HepG2 (cell line): ENCODE measurements around the gene STK17A. TPM values are rescaled to one million over a fixed set of nuclear protein-coding genes. Genes with fewer than 3 reads are reported as not detected.
A peak's percentile ranks its signal among the peaks of the same experiment; 100 is the strongest.

ENCODE experiments used
- ATAC-seq: fragments of 200-7000 bp; cut with Tn5 transposase; 3 replicates; pipeline ENCODE4 v1.9.1; 2020; ENCODE audit warnings: mild to moderate bottlenecking, moderate library complexity
- BruUV-seq: library from RNA; stranded (reverse); fragments of 400-500 nt; replicated peaks from 2 replicates; lab custom pipeline; 2021; lab: Mats Ljungman, UMichigan
- CTCF ChIA-PET: fragments of 300-600 bp; formaldehyde crosslinking; extraction: SDS; loops from one replicate; lab custom pipeline; 2021; ENCODE audit warnings: low total read pairs, inconsistent platforms, low intra/inter-chr PET ratio; lab: Yijun Ruan, JAX
- POLR2A ChIA-PET: fragments of 350-600 bp; sonication (Branson Sonifier 250); formaldehyde crosslinking; loops from one replicate; lab custom pipeline; 2020; ENCODE audit warnings: antibody characterized with exemption, inconsistent platforms; lab: Yijun Ruan, JAX
- DNase-seq: peaks from one replicate; pipeline ENCODE4 v3.0.0-alpha.2; 2015; ENCODE audit warnings: low spot score
- FAIRE-seq: peaks from 3 replicates; lab custom pipeline; 2011; peaks lifted over from hg19 to GRCh38; lab: Jason Lieb, UNC
- H2AFZ ChIP-seq: one replicate; pipeline ENCODE4 v1.6.1; 2011; ENCODE audit warnings: low read length, inconsistent platforms
- H3K27ac ChIP-seq: fragments of 300-600 bp; 3 replicates; pipeline ENCODE4 v1.8.0; 2011; ENCODE audit warnings: mixed run types, mild to moderate bottlenecking, mixed read lengths, low read length, inconsistent platforms; ENCODE audit not compliant: insufficient read depth; ENCODE audit errors: extremely low read length
- H3K27me3 ChIP-seq, 2 experiments: fragments of 200-600 bp in 1 of 2; 2 replicates in 1 of 2; 3 replicates in 1 of 2; pipeline versions ENCODE4 v1.6.0 to v1.8.0; 2011; ENCODE audit warnings: low read length in 2 of 2, mild to moderate bottlenecking in 2 of 2, moderate library complexity in 2 of 2, inconsistent platforms in 1 of 2; ENCODE audit not compliant: insufficient read depth in 2 of 2, control insufficient read depth in 1 of 2
- H3K36me3 ChIP-seq, 2 experiments: fragments of 200-600 bp in 1 of 2; replicated peaks in 1 of 2; 2 replicates in 1 of 2; 3 replicates in 1 of 2; pipeline versions ENCODE4 v1.5.1 to v1.8.0; 2011; ENCODE audit warnings: low read length in 2 of 2, inconsistent platforms in 1 of 2; ENCODE audit not compliant: insufficient read depth in 2 of 2, control insufficient read depth in 1 of 2
- H3K4me1 ChIP-seq: 2 replicates; pipeline ENCODE4 v1.5.1; 2012; ENCODE audit warnings: low read length, inconsistent platforms; ENCODE audit not compliant: insufficient read depth
- H3K4me2 ChIP-seq: 2 replicates; pipeline ENCODE4 v1.6.0; 2011; ENCODE audit warnings: low read depth, low read length, inconsistent platforms
- H3K4me3 ChIP-seq, 3 experiments: fragments of 200-600 bp in 1 of 3; sonication (generic), shearing (Covaris generic) in 1 of 3; replicated peaks in 1 of 3; 2 replicates each; pipeline ENCODE4 v1.5.1; 2011 to 2016; ENCODE audit warnings: low read length in 3 of 3, inconsistent platforms in 2 of 3, low read depth in 2 of 3, mild to moderate bottlenecking in 2 of 3, control low read depth in 1 of 3, mixed read lengths in 1 of 3; ENCODE audit not compliant: insufficient read depth in 1 of 3
- H3K79me2 ChIP-seq: one replicate; pipeline ENCODE4 v1.6.1; 2011; ENCODE audit warnings: low read length, inconsistent platforms; ENCODE audit not compliant: insufficient read depth
- H3K9ac ChIP-seq: 2 replicates; pipeline ENCODE4 v1.6.0; 2011; ENCODE audit warnings: mild to moderate bottlenecking, low read depth, low read length, inconsistent platforms; ENCODE audit not compliant: insufficient read depth
- H3K9me3 ChIP-seq: 2 replicates; pipeline ENCODE4 v1.5.1; 2012; ENCODE audit warnings: mild to moderate bottlenecking, low read length
- H4K20me1 ChIP-seq: 2 replicates; pipeline ENCODE4 v1.6.0; 2011; ENCODE audit warnings: inconsistent platforms, mild to moderate bottlenecking, low read length, moderate library complexity; ENCODE audit not compliant: insufficient read depth
- CENPX ChIP-seq: sonication (generic); formaldehyde crosslinking; IDR thresholded peaks from 2 replicates; pipeline ENCODE4 v1.9.0; 2021; ENCODE audit warnings: mild to moderate bottlenecking, missing genetic modification reagents, moderate library complexity
- ELF3 ChIP-seq: IDR thresholded peaks from 2 replicates; pipeline ENCODE4 v1.6.1; 2016; ENCODE audit warnings: missing genetic modification reagents, missing compliant biosample characterization
- ETV5 ChIP-seq: IDR thresholded peaks from 2 replicates; pipeline ENCODE4 v1.6.1; 2018; ENCODE audit warnings: missing biosample characterization, missing genetic modification reagents, inconsistent platforms, borderline replicate concordance
- FOXP1 ChIP-seq, 2 experiments: fragments of 450-650 bp in 1 of 2; IDR thresholded peaks; 2 replicates each; pipeline ENCODE4 v1.6.1; 2017 to 2018; ENCODE audit warnings: antibody characterized with exemption in 1 of 2
- GABPA ChIP-seq, 2 experiments: IDR thresholded peaks; 2 replicates each; pipeline ENCODE4 v1.6.1; 2011 to 2016; ENCODE audit warnings: low read depth in 2 of 2, low read length in 1 of 2, missing biosample characterization in 1 of 2, missing genetic modification characterization in 1 of 2
- MATR3 ChIP-seq: sonication (generic); formaldehyde crosslinking; IDR thresholded peaks from 2 replicates; pipeline ENCODE4 v1.4.0; 2020; ENCODE audit warnings: missing genetic modification reagents
- MIXL1 ChIP-seq: IDR thresholded peaks from 2 replicates; pipeline ENCODE4 v1.6.1; 2016
- NR1H2 ChIP-seq: sonication (generic); formaldehyde crosslinking; IDR thresholded peaks from 2 replicates; pipeline ENCODE4 v1.8.1; 2022; ENCODE audit warnings: low read depth, missing genetic modification reagents, borderline replicate concordance
- RBM22 ChIP-seq: fragments of 200-400 bp; formaldehyde crosslinking; optimal IDR thresholded peaks from 2 replicates; pipeline ENCODE3; 2017; ENCODE audit warnings: mild to moderate bottlenecking, low read length, moderate library complexity
- SAP130 ChIP-seq: IDR thresholded peaks from 2 replicates; pipeline ENCODE4 v1.6.1; 2016; ENCODE audit warnings: low read depth
- ZNF629 ChIP-seq: sonication (generic); formaldehyde crosslinking; conservative IDR thresholded peaks from 2 replicates; pipeline ENCODE4 v1.5.0; 2020; ENCODE audit warnings: missing genetic modification reagents
- WGBS: methylation state at CpG from one replicate; pipeline ENCODE4 v1.1.6; 2017; ENCODE audit warnings: low lambda C conversion rate; 5-methylcytosine and 5-hydroxymethylcytosine counted together
- in situ Hi-C: cut with HindIII; loops from 2 replicates; pipeline ENCODE4 v1.10.0; 2017; ENCODE audit warnings: low pct_unique_long_range_greater_than_20kb; ENCODE audit not compliant: extremely low pct_ligation_motif_present
- intact Hi-C: fragments of 100-400 bp; cut with micrococcal nuclease; formaldehyde crosslinking; loops from one replicate; pipeline ENCODE4 v1.10.0; 2022; ENCODE audit not compliant: unreplicated experiment
- polyA plus RNA-seq, 8 experiments: library from polyadenylated mRNA; depleted of rRNA in 3 of 8; stranded (reverse) in 7 of 8; unstranded in 1 of 8; fragments of >200 nt; fragmentation: Illumina TruSeq in 4 of 8; extraction: Trizol in 4 of 8; gene quantifications; 2 replicates each; pipeline versions ENCODE4 v1.2.1 to v1.2.3, GENCODE V29; 2011 to 2016; ENCODE audit warnings: low read depth in 4 of 8, missing spikeins in 1 of 8, mixed read lengths in 1 of 8; ENCODE audit not compliant: insufficient read depth in 1 of 8
- total RNA-seq, 5 experiments: library from RNA; depleted of rRNA; stranded (reverse); fragments of >200 nt; fragmentation: Illumina TruSeq; extraction: Trizol; gene quantifications; 2 replicates each; pipeline ENCODE4 v1.2.3, GENCODE V29; 2016; ENCODE audit warnings: low read depth in 1 of 5
- TF ChIP-seq, protein P1 (sequence below): sonication (generic); formaldehyde crosslinking; IDR thresholded peaks from 2 replicates; pipeline ENCODE4 v1.4.0; 2020; ENCODE audit warnings: missing genetic modification reagents
- TF ChIP-seq, protein P2 (sequence below): sonication (generic); formaldehyde crosslinking; IDR thresholded peaks from 2 replicates; pipeline ENCODE4 v1.5.1; 2020; ENCODE audit warnings: mild to moderate bottlenecking, missing genetic modification reagents, borderline replicate concordance

Gene STK17A
- total and polyA plus RNA-seq, 2 of the 13 experiments (the other 11 are each of a cell fraction or from before 2014, with no cell fraction given), result 18.6 to 24.3 TPM

DNA sequence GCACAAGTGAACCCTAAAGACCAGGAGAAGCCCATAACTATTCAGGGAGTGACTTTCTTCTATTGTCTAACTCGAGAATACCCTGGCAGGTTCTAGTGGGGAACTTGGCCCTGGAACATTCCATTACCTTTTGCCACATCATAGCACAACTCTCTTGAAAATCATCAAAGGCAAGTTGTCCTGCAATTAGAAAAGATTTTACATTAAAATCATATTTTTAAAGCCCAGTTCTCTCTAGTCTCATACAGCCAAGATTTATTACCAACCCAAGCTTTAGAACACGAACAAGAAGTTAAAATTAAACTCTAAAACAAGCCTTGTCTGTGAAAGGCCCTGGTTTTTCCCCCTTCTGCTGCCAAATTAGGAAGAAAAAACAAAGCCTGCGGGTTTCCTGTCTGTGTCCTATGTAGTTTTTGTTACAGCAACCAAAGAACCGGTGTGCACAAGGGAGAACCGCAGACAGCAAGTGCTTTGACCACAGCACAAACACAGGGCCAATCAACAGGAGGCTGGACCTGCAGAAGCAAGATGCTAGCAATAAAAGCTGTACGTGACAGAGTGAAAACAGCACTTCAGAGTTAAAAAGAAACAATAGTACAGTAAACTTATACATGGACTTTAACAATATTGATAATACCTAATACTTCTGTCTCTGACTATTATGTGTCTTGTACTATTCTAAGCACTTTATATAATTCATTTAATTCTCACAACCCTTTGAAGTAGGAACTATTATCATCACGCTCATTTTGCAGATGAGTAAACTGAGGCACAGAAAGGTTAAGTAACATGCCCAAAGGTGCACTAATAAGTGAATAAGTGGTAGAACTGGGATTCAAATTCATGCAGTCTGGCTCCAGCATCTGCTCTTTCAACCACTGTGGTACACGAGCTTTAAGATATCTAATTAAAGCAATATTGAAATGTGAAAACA, 65.8 kb downstream of the STK17A start:
- FAIRE-seq, result no peak
- POLR2A ChIA-PET, result interaction anchor here (1.3 kb wide), 1 partner anchor 10 kb away, joined by 3 read pairs; no protein-coding TSS in a partner anchor
- peaks cover 18 to 56% of the 10 kb centered on the region in 2 experiments for H3K36me3 ChIP-seq
- H3K9me3 ChIP-seq, result no peaks in the 10 kb centered on the region
- no peak for ATAC-seq
- no peak overlapping the region for H3K4me2 ChIP-seq
- 83% methylated on average over 8 of the region's 8 CpGs for WGBS
- peak overlapping the region; percentile 43 for H3K27ac ChIP-seq
- CTCF ChIA-PET, result no interaction called here
- H3K27me3 ChIP-seq, result no peaks in the 10 kb centered on the region
- no TSS peak for BruUV-seq
- H3K9ac ChIP-seq, result no peak overlapping the region
- no peak overlapping the region for H2AFZ ChIP-seq
- H3K4me3 ChIP-seq, result no peak overlapping the region
- DNase-seq, result no peak
- peaks cover 56% of the 10 kb centered on the region for H3K4me1 ChIP-seq
- H4K20me1 ChIP-seq, result no peaks in the 10 kb centered on the region
- intact Hi-C loops, result no loop called here
- in situ Hi-C loops, result loop anchor here (10.0 kb wide), 1 partner anchor 46 kb away; no protein-coding TSS in a partner anchor
- TF ChIP-seq ZNF629 (CRISPR knock-in tag) (peak; percentile 33; the same call in 1 of the 2 replicates), CENPX (no peak)
- peaks cover 25% of the 10 kb centered on the region for H3K79me2 ChIP-seq

DNA sequence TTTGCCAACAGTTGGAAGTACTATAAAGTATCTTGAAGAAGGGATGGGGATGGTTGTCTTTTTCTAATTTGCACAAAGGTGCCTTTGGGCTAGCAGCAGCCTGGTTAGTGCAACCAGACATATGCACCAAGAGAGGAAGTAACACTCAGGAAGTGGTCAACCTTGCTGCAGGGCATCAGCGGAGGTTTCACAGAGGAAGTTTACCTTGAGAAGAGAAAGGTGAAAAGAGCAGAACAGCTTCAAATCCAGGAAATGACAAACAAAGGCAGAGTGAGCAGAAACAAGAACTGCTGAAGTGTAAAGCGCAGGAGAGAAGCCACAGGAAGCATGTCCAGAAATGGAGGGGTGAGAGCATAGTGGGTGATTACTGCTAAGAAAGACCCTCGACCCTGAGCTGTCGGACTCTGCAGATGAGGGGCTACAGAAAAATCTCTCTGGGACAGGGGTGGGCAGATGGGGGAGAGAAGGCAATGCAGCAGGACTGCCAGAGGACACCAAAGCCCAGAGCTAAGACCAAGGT, 66.9 kb downstream of the STK17A start:
- BruUV-seq, result no TSS peak
- H3K9ac ChIP-seq, result peak overlapping the region; percentile 23; the same call in 1 of the 2 replicates
- H3K79me2 ChIP-seq, result peaks cover 30% of the 10 kb centered on the region
- FAIRE-seq (peak; percentile 39), DNase-seq (no peak), ATAC-seq (no peak)
- CTCF ChIA-PET, result no interaction called here
- 72% methylated on average over 4 of the region's 4 CpGs for whole genome bisulfite sequencing
- H2AFZ ChIP-seq, result no peak overlapping the region
- no peaks in the 10 kb centered on the region for H3K9me3 ChIP-seq
- peak overlapping the region; percentile 43 for H3K27ac ChIP-seq
- no peaks in the 10 kb centered on the region for H3K27me3 ChIP-seq
- no peaks in the 10 kb centered on the region for H4K20me1 ChIP-seq
- no peak overlapping the region for H3K4me3 ChIP-seq
- in situ Hi-C loops (loop anchor here (10.0 kb wide), 1 partner anchor 45 kb away; no protein-coding TSS in a partner anchor), intact Hi-C loops (no loop called here)
- H3K36me3 ChIP-seq, result peaks cover 13 to 47% of the 10 kb centered on the region in 2 experiments
- POLR2A ChIA-PET, result no interaction called here
- no peak overlapping the region; the same call in 1 of the 2 replicates for H3K4me2 ChIP-seq
- H3K4me1 ChIP-seq, result peaks cover 66% of the 10 kb centered on the region
- TF ChIP-seq ELF3 (CRISPR knock-in tag) (peak; percentile 53; the same call in 1 of the 2 replicates), RBM22 (peak; percentile 47), MATR3 (CRISPR knock-in tag) (no peak), MIXL1 (CRISPR knock-in tag) (0 out of 2 replicates have a peak, but pooled peaks have one; percentile 39), ETV5 (CRISPR knock-in tag) (peak; percentile 89), FOXP1 (IDR thresholded peaks at IDR 0.05) (no peak), FOXP1 (CRISPR knock-in tag; IDR thresholded peaks at IDR 0.05) (peak; percentile 13; the same call in 1 of the 2 replicates), GABPA (IDR thresholded peaks at IDR 0.05; ENCODE audit: low read depth, low read length) (no peak), GABPA (CRISPR knock-in tag; IDR thresholded peaks at IDR 0.05; ENCODE audit: low read depth) (peak; percentile 73), NR1H2 (CRISPR knock-in tag) (no peak), SAP130 (CRISPR knock-in tag) (peak; percentile 39; the same call in 1 of the 2 replicates)
- TF ChIP-seq, protein P1, sequence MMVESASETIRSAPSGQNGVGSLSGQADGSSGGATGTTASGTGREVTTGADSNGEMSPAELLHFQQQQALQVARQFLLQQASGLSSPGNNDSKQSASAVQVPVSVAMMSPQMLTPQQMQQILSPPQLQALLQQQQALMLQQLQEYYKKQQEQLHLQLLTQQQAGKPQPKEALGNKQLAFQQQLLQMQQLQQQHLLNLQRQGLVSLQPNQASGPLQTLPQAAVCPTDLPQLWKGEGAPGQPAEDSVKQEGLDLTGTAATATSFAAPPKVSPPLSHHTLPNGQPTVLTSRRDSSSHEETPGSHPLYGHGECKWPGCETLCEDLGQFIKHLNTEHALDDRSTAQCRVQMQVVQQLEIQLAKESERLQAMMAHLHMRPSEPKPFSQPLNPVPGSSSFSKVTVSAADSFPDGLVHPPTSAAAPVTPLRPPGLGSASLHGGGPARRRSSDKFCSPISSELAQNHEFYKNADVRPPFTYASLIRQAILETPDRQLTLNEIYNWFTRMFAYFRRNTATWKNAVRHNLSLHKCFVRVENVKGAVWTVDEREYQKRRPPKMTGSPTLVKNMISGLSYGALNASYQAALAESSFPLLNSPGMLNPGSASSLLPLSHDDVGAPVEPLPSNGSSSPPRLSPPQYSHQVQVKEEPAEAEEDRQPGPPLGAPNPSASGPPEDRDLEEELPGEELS, result 0 out of 2 replicates have a peak, but pooled peaks have one; percentile 18
- TF ChIP-seq, protein P2, sequence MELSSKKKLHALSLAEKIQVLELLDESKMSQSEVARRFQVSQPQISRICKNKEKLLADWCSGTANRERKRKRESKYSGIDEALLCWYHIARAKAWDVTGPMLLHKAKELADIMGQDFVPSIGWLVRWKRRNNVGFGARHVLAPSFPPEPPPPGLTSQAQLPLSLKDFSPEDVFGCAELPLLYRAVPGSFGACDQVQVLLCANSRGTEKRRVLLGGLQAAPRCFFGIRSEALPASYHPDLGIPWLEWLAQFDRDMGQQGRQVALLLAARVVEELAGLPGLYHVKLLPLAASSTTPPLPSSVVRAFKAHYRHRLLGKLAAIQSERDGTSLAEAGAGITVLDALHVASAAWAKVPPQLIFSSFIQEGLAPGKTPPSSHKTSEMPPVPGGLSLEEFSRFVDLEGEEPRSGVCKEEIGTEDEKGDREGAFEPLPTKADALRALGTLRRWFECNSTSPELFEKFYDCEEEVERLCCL (CRISPR knock-in tag), result no peak
